Muscle layer of colon (tissue), 2 donors: ENCODE data around the gene ATP1A4.

Source experiments
- H3K27ac ChIP-seq: one replicate; pipeline ENCODE4 v1.7.0; 2013; ENCODE audit warnings: low read depth, mild to moderate bottlenecking, low read length, moderate library complexity
- H3K27me3 ChIP-seq, 2 donors: one replicate each; pipeline ENCODE4 v1.7.0; 2013; ENCODE audit warnings: low read length in 2 of 2, mild to moderate bottlenecking in 2 of 2; ENCODE audit not compliant: insufficient read depth in 2 of 2, control insufficient read depth in 1 of 2
- H3K36me3 ChIP-seq: one replicate; pipeline ENCODE4 v1.7.0; 2013; ENCODE audit warnings: mild to moderate bottlenecking, low read length; ENCODE audit not compliant: insufficient read depth
- H3K4me1 ChIP-seq: one replicate; pipeline ENCODE4 v1.7.0; 2013; ENCODE audit warnings: mild to moderate bottlenecking, low read length; ENCODE audit not compliant: insufficient read depth
- H3K4me3 ChIP-seq, 2 donors: one replicate each; pipeline ENCODE4 v1.7.0; 2013; ENCODE audit warnings: low read length in 2 of 2, low read depth in 1 of 2, mild to moderate bottlenecking in 1 of 2, moderate library complexity in 1 of 2
- H3K9ac ChIP-seq: one replicate; pipeline ENCODE4 v1.7.0; 2013; ENCODE audit warnings: low read length
- H3K9me3 ChIP-seq: one replicate; pipeline ENCODE4 v1.7.0; 2013; ENCODE audit warnings: mild to moderate bottlenecking, low read length
- donor health status: abdominal sarcoma.
- donor health status: Adenocarcinoma of cecum.

Gene ATP1A4

DNA sequence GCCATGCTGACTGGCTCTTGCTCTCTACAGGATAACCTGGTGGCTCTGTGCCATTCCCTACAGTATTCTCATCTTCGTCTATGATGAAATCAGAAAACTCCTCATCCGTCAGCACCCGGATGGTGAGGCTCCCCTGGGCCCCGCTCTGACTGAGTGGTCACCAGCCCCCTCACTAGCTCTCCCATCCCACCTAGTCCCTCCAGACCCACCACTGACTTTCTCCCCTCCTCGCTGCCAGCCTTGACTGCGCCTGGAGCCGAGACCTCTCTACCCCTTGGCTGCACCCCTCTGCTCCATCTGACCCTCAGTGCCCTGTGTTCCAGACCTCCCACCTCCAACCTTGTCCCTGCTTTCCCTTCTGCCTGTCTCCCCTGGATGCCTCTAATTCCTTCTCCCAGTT is 34.8 kb downstream of the ATP1A4 start:
- no peak overlapping the region for H3K4me3 ChIP-seq
- no peak overlapping the region for H3K27ac ChIP-seq
- H3K36me3 ChIP-seq = no peaks in the 10 kb centered on the region

DNA sequence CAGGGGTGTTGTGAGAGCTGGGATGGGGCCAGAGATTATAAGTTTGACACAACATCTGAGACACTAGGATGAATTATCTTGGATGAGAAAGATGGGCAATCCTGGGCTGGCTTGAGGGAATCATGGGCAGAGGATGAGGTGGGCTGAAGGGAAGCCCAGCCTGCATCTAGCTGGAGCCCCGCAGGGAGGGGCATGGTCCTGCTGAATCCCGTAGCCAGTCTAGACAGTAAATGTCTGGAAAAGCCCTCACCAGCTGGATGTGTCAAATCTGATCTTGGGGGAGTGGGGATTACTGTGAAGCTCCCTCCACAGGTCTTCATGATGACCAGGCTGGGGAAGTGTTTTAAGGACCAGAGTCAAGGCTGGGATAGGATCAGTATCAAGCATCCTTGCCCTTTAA is 35.3 kb downstream of the ATP1A4 start:
- H3K9ac ChIP-seq = no peak overlapping the region
- no peaks in the 10 kb centered on the region for H3K27me3 ChIP-seq
- H3K36me3 ChIP-seq = no peaks in the 10 kb centered on the region
- no peaks in the 10 kb centered on the region for H3K9me3 ChIP-seq
- peaks cover 16% of the 10 kb centered on the region for H3K4me1 ChIP-seq
- no peak overlapping the region for H3K27ac ChIP-seq
- no peak overlapping the region for H3K4me3 ChIP-seq

More for the DNA sequence above, 34.8 kb downstream of the ATP1A4 start:
- Histone ChIP-seq H3K9ac (no peak overlapping the region), H3K9me3 (no peaks in the 10 kb centered on the region), H3K27me3 (no peaks in the 10 kb centered on the region), H3K4me1 (peaks cover 16% of the 10 kb centered on the region)

DNA sequence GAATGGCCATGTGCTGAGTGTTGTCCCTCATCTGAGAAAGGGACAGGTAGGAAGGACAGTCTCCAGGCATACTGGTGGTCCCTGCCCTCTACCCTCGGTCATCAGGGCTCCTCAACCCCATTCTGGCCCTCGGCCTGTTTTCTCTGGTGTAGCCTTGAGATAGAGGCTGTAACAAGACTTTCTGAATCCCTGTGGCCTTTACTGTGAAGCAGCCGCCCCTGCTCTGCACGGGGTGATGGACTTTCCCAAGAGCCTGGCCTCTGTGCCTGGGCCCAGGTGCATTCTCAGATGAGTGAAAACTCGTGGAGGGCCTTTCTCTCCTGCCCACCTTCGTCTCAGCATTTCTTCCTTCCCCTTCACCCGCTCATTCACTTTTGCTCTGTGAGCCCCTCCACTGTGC is 36.0 kb downstream of the ATP1A4 start:
- Histone ChIP-seq H3K36me3 (no peaks in the 10 kb centered on the region), H3K27me3 (no peaks in the 10 kb centered on the region), H3K9ac (no peak overlapping the region), H3K9me3 (no peaks in the 10 kb centered on the region), H3K4me3 (no peak overlapping the region), H3K4me1 (peaks cover 17% of the 10 kb centered on the region), H3K27ac (no peak overlapping the region)

DNA sequence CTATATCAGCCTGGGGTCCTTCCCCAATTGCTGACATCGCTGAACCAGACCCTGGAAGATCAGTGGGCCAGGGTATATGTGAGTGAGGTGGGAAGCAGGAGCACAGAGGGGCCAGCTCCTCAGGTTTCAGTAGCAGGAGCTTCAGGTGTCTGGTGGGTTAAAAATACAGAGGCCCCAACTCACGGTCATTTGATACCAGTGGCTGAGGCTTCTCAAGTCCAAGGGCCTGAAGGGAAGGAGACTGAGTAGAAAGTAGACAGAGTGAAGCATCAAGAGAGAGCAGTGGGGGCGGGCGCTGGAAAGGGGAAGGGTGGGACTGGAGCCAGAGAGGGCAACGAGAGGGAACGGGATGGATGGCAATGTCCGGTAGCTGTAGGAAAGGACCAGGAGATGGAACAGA is 36.9 kb downstream of the ATP1A4 start:
- Histone ChIP-seq H3K4me3 (no peak overlapping the region), H3K27me3 (no peaks in the 10 kb centered on the region), H3K27ac (no peak overlapping the region), H3K36me3 (no peaks in the 10 kb centered on the region), H3K4me1 (peaks cover 27% of the 10 kb centered on the region), H3K9ac (no peak overlapping the region), H3K9me3 (no peaks in the 10 kb centered on the region)

DNA sequence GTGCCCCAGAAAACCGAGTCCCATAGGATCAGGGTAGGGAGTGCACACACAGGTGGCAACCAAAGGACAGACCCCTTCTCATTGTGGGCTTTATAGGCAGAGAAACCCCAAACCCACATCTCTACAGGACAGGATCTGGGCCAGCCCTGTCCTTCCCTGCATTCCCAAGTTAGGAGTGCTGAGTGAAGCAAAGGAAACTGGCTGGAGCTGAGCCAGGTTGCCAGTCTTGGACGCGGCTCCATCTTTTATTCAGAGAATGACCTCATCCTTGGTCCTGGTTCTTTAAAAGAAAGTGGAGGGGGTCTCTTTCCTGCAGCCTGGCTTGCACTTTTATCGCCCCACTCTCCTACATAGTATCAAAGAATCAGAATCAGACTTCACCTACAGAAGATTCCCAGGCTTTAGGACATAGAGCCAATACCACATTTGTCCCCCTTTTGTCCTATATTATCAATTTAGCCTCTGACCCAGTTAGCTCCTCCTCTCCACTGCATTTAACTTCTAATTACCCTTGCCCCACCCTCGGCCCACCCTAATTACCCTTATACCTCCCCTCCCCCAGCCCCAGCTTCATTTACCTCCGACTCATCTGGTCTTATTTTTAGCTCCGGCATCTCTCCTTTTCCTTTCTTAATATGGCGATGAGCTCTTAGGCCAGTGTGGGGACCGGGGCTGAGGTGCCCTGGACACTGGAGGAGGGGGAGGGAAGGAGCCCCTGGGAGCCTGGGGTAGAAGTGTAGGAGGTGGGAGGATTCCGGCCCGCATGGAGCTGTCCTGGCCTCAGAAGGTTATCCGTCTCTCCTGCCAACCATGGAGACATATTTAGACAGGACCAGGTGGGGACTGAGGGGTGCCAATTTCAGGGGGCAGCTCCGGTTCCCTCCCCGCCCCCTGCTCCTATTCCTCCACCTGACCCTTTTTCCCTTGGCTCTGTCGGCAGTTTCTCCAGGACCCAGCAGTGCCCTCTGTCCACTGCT is 38.5 kb downstream of the ATP1A4 start, which contains the start of gene CASQ1:
CASQ1 (plus strand) TSS at position 927 of the 977 bp plus-strand sequence. CDS start 177 bp downstream, outside the sequence.
- peak within 1 kb of the TSS; percentile 2 to 13 for H3K4me3 ChIP-seq
- no peaks in the 10 kb centered on the region for H3K27me3 ChIP-seq
- no peak within 1 kb of the TSS for H3K27ac ChIP-seq
- H3K36me3 ChIP-seq = no peaks in the 10 kb centered on the region
- no peak within 1 kb of the TSS for H3K9ac ChIP-seq
- H3K9me3 ChIP-seq = no peaks in the 10 kb centered on the region
- peaks cover 29% of the 10 kb centered on the region for H3K4me1 ChIP-seq

DNA sequence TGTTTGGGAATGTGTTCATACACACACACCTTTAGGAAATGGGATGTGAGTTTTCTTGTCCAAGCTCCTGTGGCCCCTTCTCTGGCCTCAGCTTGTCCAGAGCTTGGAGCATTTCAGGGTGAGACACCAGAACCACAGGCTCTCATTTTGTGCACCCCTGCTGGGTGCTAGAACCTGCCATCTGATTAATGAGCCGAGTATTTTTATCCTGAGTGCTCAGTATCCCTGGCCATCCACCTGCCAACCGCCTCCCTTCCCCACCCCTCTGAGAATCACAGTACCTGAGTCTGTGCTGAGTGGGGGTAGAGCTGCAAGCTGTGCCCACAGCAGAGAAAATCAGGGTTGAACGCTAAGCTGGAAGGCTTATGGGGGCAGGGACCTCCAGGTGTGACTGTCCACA is 40.4 kb downstream of the ATP1A4 start:
- Histone ChIP-seq H3K9ac (no peak overlapping the region), H3K36me3 (no peaks in the 10 kb centered on the region), H3K9me3 (no peaks in the 10 kb centered on the region), H3K4me1 (peaks cover 29% of the 10 kb centered on the region), H3K27ac (no peak overlapping the region), H3K27me3 (no peaks in the 10 kb centered on the region), H3K4me3 (no peak overlapping the region)

DNA sequence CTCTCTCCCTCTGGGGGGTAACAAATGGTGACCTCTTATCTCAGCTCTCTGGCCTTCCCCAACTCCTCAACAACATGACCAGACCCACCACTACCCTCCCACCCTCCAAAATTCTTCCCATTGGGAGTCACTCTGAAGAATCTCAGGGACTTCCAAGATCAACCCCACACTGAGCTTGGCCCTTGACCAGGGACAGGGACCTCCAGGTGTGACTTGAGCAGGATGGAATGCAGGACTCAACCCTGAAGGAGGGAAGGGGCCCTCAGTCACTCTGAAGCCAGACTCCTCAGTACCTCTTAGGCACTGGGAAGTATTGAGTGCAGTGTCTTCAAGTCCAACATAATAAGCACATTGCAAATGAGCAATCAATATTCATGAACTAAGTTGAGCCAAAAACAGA is 40.8 kb downstream of the ATP1A4 start:
- no peaks in the 10 kb centered on the region for H3K9me3 ChIP-seq
- H3K36me3 ChIP-seq = no peaks in the 10 kb centered on the region
- no peak overlapping the region for H3K9ac ChIP-seq
- H3K27ac ChIP-seq = no peak overlapping the region
- H3K27me3 ChIP-seq = no peaks in the 10 kb centered on the region
- peaks cover 29% of the 10 kb centered on the region for H3K4me1 ChIP-seq
- no peak overlapping the region for H3K4me3 ChIP-seq

DNA sequence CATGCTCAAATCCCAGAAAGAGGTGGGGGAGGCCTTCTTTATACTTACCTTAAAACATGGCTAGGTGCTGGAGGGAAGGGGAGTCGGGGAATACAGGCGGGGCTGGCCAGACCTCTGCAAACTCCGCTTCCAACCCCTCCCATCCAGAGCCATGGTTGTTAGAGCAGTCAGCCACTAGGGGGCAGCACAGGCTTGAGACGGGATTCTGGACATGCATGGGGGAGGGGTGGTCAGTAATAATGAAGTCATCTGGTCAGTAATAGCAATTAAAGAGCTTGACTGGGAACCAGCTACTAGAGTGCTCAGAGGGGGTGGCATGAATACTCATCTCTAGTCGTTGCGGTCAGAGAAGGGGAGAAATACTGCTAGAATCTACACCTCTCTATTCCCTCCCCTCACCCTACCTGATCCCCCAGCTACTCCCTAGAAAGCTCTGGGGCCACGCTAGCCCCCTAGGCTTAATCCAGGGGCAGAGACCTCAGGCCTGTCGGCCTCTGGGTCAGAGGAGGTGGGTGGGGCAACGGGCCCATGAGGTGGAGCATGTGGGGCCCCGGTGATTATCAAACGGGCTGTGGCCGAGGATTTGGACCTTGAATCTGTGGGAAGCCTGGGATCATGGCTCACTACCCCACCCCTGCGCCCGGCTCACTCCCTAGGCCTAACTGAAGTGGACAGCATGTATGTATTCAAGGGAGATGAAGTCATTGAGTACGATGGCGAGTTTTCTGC is 41.9 kb downstream of the ATP1A4 start:
- Histone ChIP-seq H3K4me1 (peaks cover 29% of the 10 kb centered on the region), H3K9me3 (no peaks in the 10 kb centered on the region), H3K9ac (peak overlapping the region; percentile 54), H3K4me3 (peak overlapping the region in 1 of 2 donors; percentile 49), H3K27ac (no peak overlapping the region), H3K36me3 (no peaks in the 10 kb centered on the region), H3K27me3 (no peaks in the 10 kb centered on the region)

DNA sequence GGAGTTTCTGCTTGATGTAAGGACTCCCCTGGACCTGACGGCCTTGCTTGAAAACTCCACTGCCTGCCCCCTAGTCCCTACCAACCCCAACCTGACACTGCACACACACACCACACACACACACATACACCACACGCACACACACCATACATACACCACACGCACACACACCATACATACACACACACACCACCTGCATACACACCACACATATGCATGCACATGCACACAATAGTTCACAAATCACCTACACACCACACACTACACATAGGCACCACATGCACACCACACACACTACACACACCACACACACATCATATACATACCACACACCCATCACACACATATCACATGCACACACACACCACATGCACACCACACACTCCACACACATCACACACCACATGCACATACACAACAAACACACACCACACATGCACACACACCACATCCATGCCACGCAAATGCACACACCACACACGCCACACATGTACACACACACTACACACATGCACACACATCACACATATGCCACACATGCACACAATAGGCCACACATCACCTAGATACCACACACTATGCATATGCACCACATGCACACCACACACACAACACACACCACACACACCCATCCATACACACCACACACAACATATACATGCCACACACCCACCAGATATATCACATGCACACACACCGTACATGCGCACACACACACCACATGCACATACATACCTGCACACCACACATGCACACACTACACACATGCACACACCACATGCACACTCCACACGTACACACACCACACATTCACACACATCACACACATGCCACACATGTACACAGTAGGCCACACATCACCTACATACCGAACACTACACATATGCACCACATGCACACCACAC is 42.7 kb downstream of the ATP1A4 start:
- H3K4me3 ChIP-seq = no peak overlapping the region
- H3K9me3 ChIP-seq = no peaks in the 10 kb centered on the region
- H3K9ac ChIP-seq = no peak overlapping the region
- no peaks in the 10 kb centered on the region for H3K36me3 ChIP-seq
- H3K27ac ChIP-seq = no peak overlapping the region
- peaks cover 29% of the 10 kb centered on the region for H3K4me1 ChIP-seq
- no peaks in the 10 kb centered on the region for H3K27me3 ChIP-seq

DNA sequence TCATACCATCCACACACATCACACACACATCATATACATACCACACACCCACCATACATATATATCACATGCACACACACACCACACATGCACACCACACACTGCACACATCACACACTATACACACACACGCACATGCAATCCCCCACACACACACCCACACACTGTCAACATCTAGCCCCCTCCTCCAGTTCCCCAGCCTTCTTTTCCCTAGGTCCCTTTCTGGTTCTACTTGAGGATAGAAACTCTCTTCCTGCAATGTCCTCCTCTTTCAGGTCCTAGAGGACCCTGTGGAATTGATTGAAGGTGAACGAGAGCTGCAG is 43.3 kb downstream of the ATP1A4 start:
- H3K9me3 ChIP-seq = no peaks in the 10 kb centered on the region
- peaks cover 23% of the 10 kb centered on the region for H3K4me1 ChIP-seq
- H3K27me3 ChIP-seq = no peaks in the 10 kb centered on the region
- H3K36me3 ChIP-seq = no peaks in the 10 kb centered on the region
- no peak overlapping the region for H3K27ac ChIP-seq
- no peak overlapping the region for H3K4me3 ChIP-seq
- no peak overlapping the region for H3K9ac ChIP-seq

DNA sequence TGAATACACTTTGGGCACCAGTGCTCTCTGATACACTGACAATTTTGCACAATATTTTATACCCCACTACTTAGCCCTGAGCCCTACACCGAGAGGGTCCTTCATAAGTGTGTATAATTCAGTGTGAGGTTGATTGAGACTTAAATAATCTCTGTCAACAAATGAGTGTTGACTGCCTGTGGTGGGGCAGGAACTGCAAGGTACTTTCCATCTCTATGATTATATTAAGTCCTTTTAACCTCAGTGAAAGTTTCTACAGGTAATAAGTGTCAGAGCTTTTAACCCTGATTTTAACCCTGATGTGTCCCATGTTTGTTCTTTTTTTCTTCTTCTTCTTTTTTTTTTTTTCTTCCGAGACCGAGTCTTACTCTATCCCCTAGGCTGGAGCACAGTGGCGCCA is 44.7 kb downstream of the ATP1A4 start:
- Histone ChIP-seq H3K9me3 (no peaks in the 10 kb centered on the region), H3K9ac (no peak overlapping the region), H3K27me3 (no peaks in the 10 kb centered on the region), H3K4me1 (peaks cover 14% of the 10 kb centered on the region), H3K4me3 (no peak overlapping the region), H3K36me3 (no peaks in the 10 kb centered on the region), H3K27ac (no peak overlapping the region)
